GM12892 (cell line): ENCODE measurements around the gene ASXL2.

Source experiments
- POLR2A ChIP-seq: IDR thresholded peaks from 2 replicates; pipeline ENCODE4 v1.6.1; 2011; ENCODE audit warnings: low read depth, low read length, control low read depth
- POLR2AphosphoS5 ChIP-seq: IDR thresholded peaks from 2 replicates; pipeline ENCODE4 v1.6.1; 2011; ENCODE audit warnings: low read depth, low read length, control low read depth
- TAF1 ChIP-seq: IDR thresholded peaks from 2 replicates; pipeline ENCODE4 v1.6.1; 2011; ENCODE audit warnings: low read depth, mild to moderate bottlenecking, control low read depth, low read length, borderline replicate concordance

- TF ChIP-seq POLR2AphosphoS5 (no peak), POLR2A (no peak), TAF1 (no peak)
Observed at GRCh38 chr2:25784404-25784803, 93.9 kb downstream of the ASXL2 start.
